ENCODE measurements around the gene CAMK2A.

The CAMK2A gene

GRCh38 chr5:150278046-150278730 lies 11.4 kb downstream of the CAMK2A start:
- peak; percentile 51 for DNase-seq (ENCODE audit: low spot score)

- DNase-seq (ENCODE audit: low spot score), result no peak
Observed at GRCh38 chr5:150277043-150277442, 12.5 kb downstream of the CAMK2A start.

GRCh38 chr5:150274811-150275210 lies 14.8 kb downstream of the CAMK2A start:
- no peak for DNase-seq (ENCODE audit: low spot score)

GRCh38 chr5:150272531-150272930 lies 17.0 kb downstream of the CAMK2A start:
- peak; percentile 66 for DNase-seq (ENCODE audit: low spot score)

- DNase-seq (ENCODE audit: low spot score), result no peak
Observed at GRCh38 chr5:150271923-150272322, 17.6 kb downstream of the CAMK2A start.

GRCh38 chr5:150271296-150271692 lies 18.3 kb downstream of the CAMK2A start:
- no peak for DNase-seq (ENCODE audit: low spot score)

- no peak for DNase-seq (ENCODE audit: low spot score)
Observed at GRCh38 chr5:150270541-150271295, 18.9 kb downstream of the CAMK2A start.

- DNase-seq (ENCODE audit: low spot score), result no peak
Observed at GRCh38 chr5:150266871-150267291, 22.7 kb downstream of the CAMK2A start.

GRCh38 chr5:150265870-150266383 lies 23.6 kb downstream of the CAMK2A start:
- no peak for DNase-seq (ENCODE audit: low spot score)

GRCh38 chr5:150264667-150265603 lies 24.6 kb downstream of the CAMK2A start:
- DNase-seq (ENCODE audit: low spot score), result no peak

GRCh38 chr5:150263801-150264621 lies 25.6 kb downstream of the CAMK2A start:
- peak; percentile 90 for DNase-seq (ENCODE audit: low spot score)

- DNase-seq (ENCODE audit: low spot score), result no peak
Observed at GRCh38 chr5:150263375-150263775, 26.2 kb downstream of the CAMK2A start.

- no peak for DNase-seq (ENCODE audit: low spot score)
Observed at GRCh38 chr5:150262502-150262901, 27.1 kb downstream of the CAMK2A start.

- DNase-seq (ENCODE audit: low spot score), result peak; percentile 35
Observed at GRCh38 chr5:150261231-150261630, 28.3 kb downstream of the CAMK2A start.

- DNase-seq (ENCODE audit: low spot score), result no peak
Observed at GRCh38 chr5:150258130-150258529, 31.4 kb downstream of the CAMK2A start.

- no peak for DNase-seq (ENCODE audit: low spot score)
Observed at GRCh38 chr5:150257424-150257823, 32.1 kb downstream of the CAMK2A start.

- no peak for DNase-seq (ENCODE audit: low spot score)
Observed at GRCh38 chr5:150256410-150257064, 33.0 kb downstream of the CAMK2A start.

- no peak for DNase-seq (ENCODE audit: low spot score)
Observed at GRCh38 chr5:150255659-150256409, 33.7 kb downstream of the CAMK2A start.

GRCh38 chr5:150254774-150255173 lies 34.8 kb downstream of the CAMK2A start:
- no peak for DNase-seq (ENCODE audit: low spot score)

- no peak for DNase-seq (ENCODE audit: low spot score)
Observed at GRCh38 chr5:150254363-150254762, 35.2 kb downstream of the CAMK2A start.

All from GM03348 (cell line).